K562 (cell line): ENCODE measurements around the gene MTPN. TPM values are rescaled to one million over a fixed set of nuclear protein-coding genes. Genes with fewer than 3 reads are reported as not detected.

Experiments used
- ASH1L ChIP-seq: fragments of 450-650 bp; IDR thresholded peaks from 2 replicates; pipeline ENCODE4 v1.6.1; 2018; ENCODE audit warnings: borderline replicate concordance, mild to moderate bottlenecking, low read depth; ENCODE audit not compliant: partially characterized antibody
- BCLAF1 ChIP-seq, 2 experiments: fragments of 450-650 bp in 1 of 2; IDR thresholded peaks; 2 replicates each; pipeline ENCODE4 v1.6.1; 2011 to 2017; ENCODE audit warnings: low read depth in 2 of 2, antibody characterized with exemption in 1 of 2, borderline replicate concordance in 1 of 2, low read length in 1 of 2, mild to moderate bottlenecking in 1 of 2, mixed read lengths in 1 of 2; ENCODE audit not compliant: control insufficient read depth in 1 of 2
- CC2D1A ChIP-seq: fragments of 450-650 bp; IDR thresholded peaks from 2 replicates; pipeline ENCODE4 v1.6.1; 2017; ENCODE audit warnings: mild to moderate bottlenecking
- CREB1 ChIP-seq, 2 experiments: sonication (generic) in 1 of 2; formaldehyde crosslinking in 1 of 2; IDR thresholded peaks; 2 replicates each; pipeline versions ENCODE4 v1.6.1 to v1.8.0; 2012 to 2022; ENCODE audit warnings: inconsistent platforms in 1 of 2, mild to moderate bottlenecking in 1 of 2, missing genetic modification reagents in 1 of 2, moderate library complexity in 1 of 2
- ELK3 ChIP-seq: fragments of 450-650 bp; formaldehyde crosslinking; IDR thresholded peaks from 2 replicates; pipeline ENCODE4 v1.4.0; 2020; ENCODE audit warnings: mild to moderate bottlenecking
- EP400 ChIP-seq: fragments of 450-650 bp; IDR thresholded peaks from 2 replicates; pipeline ENCODE4 v1.6.1; 2017; ENCODE audit warnings: antibody characterized with exemption, mild to moderate bottlenecking, moderate library complexity
- ESRRA ChIP-seq: fragments of 450-650 bp; IDR thresholded peaks from 2 replicates; pipeline ENCODE4 v1.6.1; 2014; ENCODE audit warnings: low read depth, mild to moderate bottlenecking, moderate library complexity, borderline replicate concordance
- FOXM1 ChIP-seq, 2 experiments: fragments of 450-650 bp in 1 of 2; sonication (generic) in 1 of 2; formaldehyde crosslinking in 1 of 2; IDR thresholded peaks; 2 replicates each; pipeline versions ENCODE4 v1.6.1 to v1.9.0; 2017 to 2022; ENCODE audit warnings: low read depth in 2 of 2, mild to moderate bottlenecking in 2 of 2, missing genetic modification reagents in 1 of 2, moderate library complexity in 1 of 2
- PHB2 ChIP-seq: fragments of 450-650 bp; IDR thresholded peaks from 2 replicates; pipeline ENCODE4 v1.6.1; 2017; ENCODE audit warnings: low read depth
- RBBP5 ChIP-seq: fragments of 200-600 bp; sonication (generic); IDR thresholded peaks from 2 replicates; pipeline ENCODE4 v1.6.1; 2012; ENCODE audit warnings: borderline replicate concordance, mild to moderate bottlenecking, low read length, control low read depth, inconsistent platforms; ENCODE audit not compliant: insufficient read depth, poor library complexity, severe bottlenecking
- YY1 ChIP-seq, 3 experiments: IDR thresholded peaks; 2 replicates each; pipeline ENCODE4 v1.6.1; 2011; ENCODE audit warnings: low read length in 2 of 3, mild to moderate bottlenecking in 2 of 3, moderate library complexity in 2 of 3, borderline replicate concordance in 1 of 3, control low read depth in 1 of 3, low read depth in 1 of 3; ENCODE audit not compliant: insufficient read depth in 3 of 3, insufficient replicate concordance in 2 of 3, control insufficient read depth in 1 of 3, insufficient read length in 1 of 3; ENCODE audit errors: extremely low read depth in 1 of 3
- ZNF384 ChIP-seq: IDR thresholded peaks from 2 replicates; pipeline ENCODE4 v1.6.1; 2012; ENCODE audit warnings: low read depth, low read length, improper control_type of control experiment
- ZNF584 ChIP-seq: fragments of 200-800 bp; sonication (Bioruptor generic); IDR thresholded peaks from 2 replicates; pipeline ENCODE4 v1.6.1; 2016; ENCODE audit warnings: low read depth, mild to moderate bottlenecking, missing genetic modification characterization, missing compliant biosample characterization
- ZNF609 ChIP-seq: sonication (generic); formaldehyde crosslinking; IDR thresholded peaks from 2 replicates; pipeline ENCODE4 v1.8.1; 2023; ENCODE audit warnings: missing genetic modification reagents, mild to moderate bottlenecking, borderline replicate concordance
- polyA plus RNA-seq, 8 experiments: library from polyadenylated mRNA; depleted of rRNA in 4 of 8; stranded (reverse) in 5 of 8; unstranded in 3 of 8; fragments of >200 nt; fragmentation: Nextera tagmentation in 2 of 8; fragmentation: Illumina TruSeq in 1 of 8; extraction: Ambion mirVana in 2 of 8; extraction: Trizol in 1 of 8; gene quantifications; 2 replicates each; pipeline versions ENCODE4 v1.2.1 to v1.2.3, GENCODE V29; 2011 to 2014; ENCODE audit warnings: inconsistent platforms in 1 of 8, missing spikeins in 1 of 8
- total RNA-seq, 7 experiments: library from RNA; depleted of rRNA in 6 of 7; stranded (reverse); fragments of >200 nt in 6 of 7; fragmentation: Illumina TruSeq in 2 of 7; extraction: Trizol in 2 of 7; gene quantifications; 2 replicates each; pipeline versions ENCODE4 v1.2.1 to v1.2.3, GENCODE V29; 2011 to 2021; ENCODE audit warnings: low replicate concordance in 1 of 7
- TF ChIP-seq, protein P1 (sequence below): fragments of 450-650 bp; IDR thresholded peaks from 2 replicates; pipeline ENCODE4 v1.6.1; 2018; ENCODE audit warnings: mild to moderate bottlenecking, low read depth; ENCODE audit not compliant: partially characterized antibody

MTPN gene
- total and polyA plus RNA-seq, 9 of the 15 experiments (the other 6 are each of a cell fraction or from before 2014, with no cell fraction given): 68.5 to 261 (median 156) TPM

- TF ChIP-seq ELK3 (CRISPR knock-in tag) (no peak), BCLAF1 (IDR thresholded peaks at IDR 0.05; ENCODE audit: borderline replicate concordance in 1 of 2, control insufficient read depth in 1 of 2, low read depth in 2 of 2, low read length in 1 of 2) (no peak), ZNF384 (no peak), ASH1L (no peak), PHB2 (no peak), RBBP5 (no peak), EP400 (peak; percentile 55), ZNF609 (CRISPR knock-in tag) (no peak), FOXM1 (IDR thresholded peaks at IDR 0.05; ENCODE audit: low read depth) (peak; percentile 78), FOXM1 (CRISPR knock-in tag; IDR thresholded peaks at IDR 0.05; ENCODE audit: low read depth) (no peak), CREB1 (IDR thresholded peaks at IDR 0.05) (no peak), CREB1 (CRISPR knock-in tag; IDR thresholded peaks at IDR 0.05) (no peak), YY1 (IDR thresholded peaks at IDR 0.05; ENCODE audit: borderline replicate concordance in 1 of 3, control insufficient read depth in 1 of 3, extremely low read depth in 1 of 3, insufficient read depth in 3 of 3, insufficient read length in 1 of 3, insufficient replicate concordance in 2 of 3, low read depth in 1 of 3, low read length in 2 of 3) (no peak), CC2D1A (peak; percentile 95), ZNF584 (CRISPR knock-in tag) (no peak), ESRRA (0 out of 2 replicates have a peak, but pooled peaks have one; percentile 24)
- TF ChIP-seq, protein P1, sequence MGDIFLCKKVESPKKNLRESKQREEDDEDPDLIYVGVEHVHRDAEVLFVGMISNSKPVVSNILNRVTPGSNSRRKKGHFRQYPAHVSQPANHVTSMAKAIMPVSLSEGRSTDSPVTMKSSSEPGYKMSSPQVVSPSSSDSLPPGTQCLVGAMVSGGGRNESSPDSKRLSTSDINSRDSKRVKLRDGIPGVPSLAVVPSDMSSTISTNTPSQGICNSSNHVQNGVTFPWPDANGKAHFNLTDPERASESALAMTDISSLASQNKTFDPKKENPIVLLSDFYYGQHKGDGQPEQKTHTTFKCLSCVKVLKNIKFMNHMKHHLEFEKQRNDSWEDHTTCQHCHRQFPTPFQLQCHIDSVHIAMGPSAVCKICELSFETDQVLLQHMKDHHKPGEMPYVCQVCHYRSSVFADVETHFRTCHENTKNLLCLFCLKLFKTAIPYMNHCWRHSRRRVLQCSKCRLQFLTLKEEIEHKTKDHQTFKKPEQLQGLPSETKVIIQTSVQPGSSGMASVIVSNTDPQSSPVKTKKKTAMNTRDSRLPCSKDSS: no peak
Measured at GRCh38 chr7:135917721-135918120, 59.4 kb downstream of the MTPN start (continued).
